Psoas muscle (tissue), 8 donors: ENCODE results near the gene RLIM. TPM values are rescaled to one million over a fixed set of nuclear protein-coding genes. Genes with fewer than 3 reads are reported as not detected.
A peak's percentile ranks its signal among the peaks of the same experiment; 100 is the strongest.
"Not testable (repeated sequence)": the region's sequence is repeated elsewhere in the genome, so short reads cannot be mapped to it uniquely, and the experiment has no call there.

ENCODE experiments used
- ATAC-seq, 4 donors: fragments of 200-7000 bp; cut with Tn5 transposase; one replicate each; pipeline ENCODE4 v1.9.1; 2020; ENCODE audit warnings: moderate library complexity in 3 of 4, mild to moderate bottlenecking in 2 of 4
- DNase-seq, 2 donors: peaks; one replicate each; pipeline ENCODE4 v3.0.0-alpha.2; 2020
- H3K27ac ChIP-seq: fragments of 200-600 bp; one replicate; pipeline ENCODE4 v1.8.0; 2022
- H3K27me3 ChIP-seq, 3 donors: fragments of 200-600 bp in 1 of 3; one replicate each; pipeline versions ENCODE4 v1.6.1 to v1.8.0; 2013 to 2022; ENCODE audit warnings: low read length in 2 of 3, mild to moderate bottlenecking in 2 of 3, moderate library complexity in 1 of 3; ENCODE audit not compliant: insufficient read depth in 3 of 3
- H3K36me3 ChIP-seq, 2 donors: fragments of 200-600 bp in 1 of 2; one replicate each; pipeline versions ENCODE4 v1.6.1 to v1.8.0; 2013 to 2022; ENCODE audit warnings: low read depth in 1 of 2, mild to moderate bottlenecking in 1 of 2, moderate library complexity in 1 of 2; ENCODE audit not compliant: insufficient read depth in 1 of 2
- H3K4me1 ChIP-seq: fragments of 200-600 bp; one replicate; pipeline ENCODE4 v1.8.0; 2022
- H3K4me3 ChIP-seq: fragments of 200-600 bp; one replicate; pipeline ENCODE4 v1.8.0; 2022; ENCODE audit warnings: mild to moderate bottlenecking
- H3K9me3 ChIP-seq: fragments of 200-600 bp; one replicate; pipeline ENCODE4 v1.8.0; 2022
- WGBS, 3 donors: extraction: QIAGEN DNeasy Blood & Tissue Kit; methylation state at CpG; one replicate each; pipeline versions ENCODE4 v1.1.6 to v1.1.7; 2013; 5-methylcytosine and 5-hydroxymethylcytosine counted together
- intact Hi-C, 2 donors: fragments of 100-400 bp; cut with DNase I; formaldehyde crosslinking; loops; one replicate each; pipeline versions ENCODE4 v1.11.0 to v1.14.2; 2022
- long read RNA-seq, 2 donors: library from polyadenylated mRNA; unstranded; transcript quantifications; one replicate each; pipeline ENCODE4 v2.0.0, GENCODE V29; 2021
- polyA plus RNA-seq, 3 donors: library from polyadenylated mRNA; stranded (reverse); fragments of 200-250 nt; gene quantifications; one replicate each; pipeline ENCODE4 v1.2.3, GENCODE V29; 2013
- total RNA-seq, 4 donors: library from RNA; stranded (reverse); fragmentation: NEBNext Ultra II Directional in 2 of 4; extraction: Animal tissue kit (Norgen Biotek cat#: 25700) in 2 of 4; gene quantifications; one replicate each; pipeline versions ENCODE4 v1.2.1 to v1.2.4, GENCODE V29; 2021 to 2023
- TF ChIP-seq, protein P1 (sequence below): fragments of 200-600 bp; IDR thresholded peaks from one replicate; pipeline ENCODE4 v1.8.0; 2022; ENCODE audit warnings: antibody characterized with exemption
- donor health status: healthy with polysubstance abuse.
- donor health status: DM: no; HTN: no; CAD: no; lungs with moderate emphysema.
- donor health status: Bipolar disorder and iron deficiency.
- donor health status: healthy.
- donor health status: DM: yes; HTN: yes; CAD: no.
- donor health status: DM: no; HTN: no; CAD: no.
- donor health status: DM: no; HTN: no; CAD: no.
- donor health status: DM: yes; HTN: yes; CAD: no.

RLIM gene
- total RNA-seq = 10 to 100 TPM; 20.5 to 29.6 (median 25.5) TPM
- 10 to 100 TPM in 1 of 3 donors, 1 to 10 TPM in 2; 4.9 to 13.9 (median 8.2) TPM for polyA plus RNA-seq
- long read RNA-seq, donor 1, full-length matches to known transcripts = 8 of 8 reads
- long read RNA-seq, donor 1, partial matches to known transcripts = 0 of 8 reads
- long read RNA-seq, donor 1, other reads (novel, unspliced or antisense) = 0 of 8 reads
- long read RNA-seq, donor 2, full-length matches to known transcripts = 29 of 38 reads
- long read RNA-seq, donor 2, partial matches to known transcripts = 0 of 38 reads
- long read RNA-seq, donor 2, other reads (novel, unspliced or antisense) = 9 of 38 reads

GRCh38 chrX:74614093-74614909, at the start of gene RLIM:
RLIM (minus strand) TSS chrX:74614624; CDS start chrX:74595977, 18,647 bp downstream.
- H3K27me3 ChIP-seq = peaks cover 0 to 8% (median 0%) of the 10 kb centered on the region in 3 donors
- peak; percentile 91 to 96 for DNase-seq
- no peaks in the 10 kb centered on the region for H3K9me3 ChIP-seq
- H3K36me3 ChIP-seq = no peaks in the 10 kb centered on the region
- intact Hi-C loops = loop anchor here in 1 of 2 donors (10.0 kb wide), 1 partner anchor 660 kb away; the partner anchor contains the start of gene UPRT
- H3K27ac ChIP-seq = peak within 1 kb of the TSS; percentile 95
- TF ChIP-seq, protein P1, sequence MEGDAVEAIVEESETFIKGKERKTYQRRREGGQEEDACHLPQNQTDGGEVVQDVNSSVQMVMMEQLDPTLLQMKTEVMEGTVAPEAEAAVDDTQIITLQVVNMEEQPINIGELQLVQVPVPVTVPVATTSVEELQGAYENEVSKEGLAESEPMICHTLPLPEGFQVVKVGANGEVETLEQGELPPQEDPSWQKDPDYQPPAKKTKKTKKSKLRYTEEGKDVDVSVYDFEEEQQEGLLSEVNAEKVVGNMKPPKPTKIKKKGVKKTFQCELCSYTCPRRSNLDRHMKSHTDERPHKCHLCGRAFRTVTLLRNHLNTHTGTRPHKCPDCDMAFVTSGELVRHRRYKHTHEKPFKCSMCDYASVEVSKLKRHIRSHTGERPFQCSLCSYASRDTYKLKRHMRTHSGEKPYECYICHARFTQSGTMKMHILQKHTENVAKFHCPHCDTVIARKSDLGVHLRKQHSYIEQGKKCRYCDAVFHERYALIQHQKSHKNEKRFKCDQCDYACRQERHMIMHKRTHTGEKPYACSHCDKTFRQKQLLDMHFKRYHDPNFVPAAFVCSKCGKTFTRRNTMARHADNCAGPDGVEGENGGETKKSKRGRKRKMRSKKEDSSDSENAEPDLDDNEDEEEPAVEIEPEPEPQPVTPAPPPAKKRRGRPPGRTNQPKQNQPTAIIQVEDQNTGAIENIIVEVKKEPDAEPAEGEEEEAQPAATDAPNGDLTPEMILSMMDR = no peak
- WGBS, 3 donors = 0 to 34% (median 0%) methylated on average over 37 to 66 of the region's 66 CpGs
- peak within 1 kb of the TSS; percentile 83 for H3K4me3 ChIP-seq
- peak; percentile 98 to 99 (median 98) for ATAC-seq
- no peaks in the 10 kb centered on the region for H3K4me1 ChIP-seq

- TF ChIP-seq, protein P1 = no peak
- WGBS, 3 donors = 20 to 45% (median 22%) methylated on average over 5 to 6 of the region's 6 CpGs
- Histone ChIP-seq H3K4me1 (no peaks in the 10 kb centered on the region), H3K36me3 (no peaks in the 10 kb centered on the region), H3K4me3 (no peak overlapping the region), H3K9me3 (peaks cover 4% of the 10 kb centered on the region), H3K27ac (no peak overlapping the region), H3K27me3 (peaks cover 0 to 22% (median 0%) of the 10 kb centered on the region in 3 donors)
- DNase-seq (no peak), ATAC-seq (no peak)
- intact Hi-C loops = no loop called here
Observed at GRCh38 chrX:74656079-74656745, 41.8 kb upstream of the RLIM start.

GRCh38 chrX:74654953-74655352, 40.5 kb upstream of the RLIM start:
- H3K27ac ChIP-seq, intact Hi-C loops, ATAC-seq, DNase-seq, H3K9me3 ChIP-seq, H3K4me1 ChIP-seq, H3K4me3 ChIP-seq, H3K36me3 ChIP-seq: not testable (repeated sequence)
- H3K27me3 ChIP-seq = peaks cover 0 to 22% (median 0%) of the 10 kb centered on the region in 3 donors
- 86 to 97% (median 87%) methylated on average over 4 of the region's 4 CpGs for WGBS, 3 donors

- Histone ChIP-seq H3K27me3 (peaks cover 0 to 26% (median 0%) of the 10 kb centered on the region in 3 donors), H3K27ac (no peak overlapping the region), H3K4me1 (no peaks in the 10 kb centered on the region), H3K36me3 (no peaks in the 10 kb centered on the region), H3K4me3 (no peak overlapping the region), H3K9me3 (peaks cover 4% of the 10 kb centered on the region)
- intact Hi-C loops = no loop called here
- TF ChIP-seq, protein P1 = no peak
- ATAC-seq (no peak), DNase-seq (no peak)
- WGBS, 3 donors = 77 to 80% (median 78%) methylated on average over 9 of the region's 9 CpGs
Observed at GRCh38 chrX:74636749-74637314, 22.4 kb upstream of the RLIM start.
